Measurements from ENCODE around the gene PCDHB11. TPM values are rescaled to one million over a fixed set of nuclear protein-coding genes. Genes with fewer than 3 reads are reported as not detected.
"Not testable (repeated sequence)": the region's sequence is repeated elsewhere in the genome, so short reads cannot be mapped to it uniquely, and the experiment has no call there.

The PCDHB11 gene
- total RNA-seq, 1 donor from 2014 or later = not detected

DNA sequence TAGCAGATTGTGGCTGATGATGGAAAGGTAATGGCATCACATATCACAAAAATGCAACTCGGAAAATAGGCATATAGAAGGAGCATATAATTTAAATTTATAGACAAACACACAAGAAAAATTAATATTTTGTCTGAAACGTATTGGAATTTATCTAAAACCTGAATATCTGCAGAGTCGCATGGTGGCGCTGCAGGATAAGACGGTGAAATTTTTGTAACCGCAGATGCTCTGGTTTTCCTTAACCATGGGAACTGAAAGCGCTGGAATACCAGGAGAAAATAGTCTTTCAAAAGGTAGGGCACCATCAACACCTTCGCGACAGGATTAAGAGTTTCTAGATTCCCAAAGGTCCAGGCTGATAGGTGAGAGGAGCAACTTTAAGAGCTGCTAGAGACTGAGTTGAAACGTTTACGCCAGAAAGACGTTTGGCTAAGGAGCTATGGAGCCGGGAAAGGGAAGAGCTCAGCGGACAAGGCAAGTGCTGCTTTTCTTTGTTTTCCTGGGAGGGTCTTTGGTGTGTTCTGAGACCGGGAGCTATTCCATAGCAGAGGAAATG is 34.8 kb downstream of the PCDHB11 start:
- Mint-ChIP-seq H3K27me3 (ENCODE audit: insufficient read depth) (peaks cover 3% of the 10 kb centered on the region), H3K4me3 (no peak overlapping the region), H3K4me1 (ENCODE audit: low read depth) (no peaks in the 10 kb centered on the region), H3K36me3 (ENCODE audit: low read depth) (peaks cover 1% of the 10 kb centered on the region), H3K9me3 (peaks cover 33% of the 10 kb centered on the region), H3K27ac (no peak overlapping the region)
- no peak for DNase-seq (ENCODE audit: low spot score)
- intact Hi-C loops (cut with micrococcal nuclease) = loop anchor here (5.0 to 10.0 kb wide), 2 partner anchors 188 to 369 kb away; partner anchors contain the start of genes PCDHA11 and PCDHGA11

DNA sequence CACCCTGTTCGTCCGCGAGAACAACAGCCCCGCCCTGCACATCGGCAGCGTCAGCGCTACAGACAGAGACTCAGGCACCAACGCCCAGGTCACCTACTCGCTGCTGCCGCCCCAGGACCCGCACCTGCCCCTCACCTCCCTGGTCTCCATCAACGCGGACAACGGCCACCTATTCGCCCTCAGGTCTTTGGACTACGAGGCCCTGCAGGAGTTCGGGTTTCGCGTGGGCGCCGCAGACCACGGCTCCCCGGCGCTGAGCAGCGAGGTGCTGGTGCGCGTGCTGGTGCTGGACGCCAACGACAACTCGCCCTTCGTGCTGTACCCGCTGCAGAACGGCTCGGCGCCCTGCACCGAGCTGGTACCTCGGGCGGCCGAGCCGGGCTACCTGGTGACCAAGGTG is 36.5 kb downstream of the PCDHB11 start:
- H3K4me1 Mint-ChIP-seq (ENCODE audit: low read depth) = not testable (repeated sequence)
- intact Hi-C loops (cut with micrococcal nuclease) = loop anchor here (10.0 kb wide), 1 partner anchor 371 kb away; the partner anchor contains the start of gene PCDHA11

GRCh38 chr5:141236516-141237313 is 37.3 kb downstream of the PCDHB11 start:
- Mint-ChIP-seq H3K36me3 (ENCODE audit: low read depth) (peaks cover 1% of the 10 kb centered on the region), H3K4me1 (ENCODE audit: low read depth) (no peaks in the 10 kb centered on the region), H3K27ac (peak overlapping the region; percentile 86), H3K27me3 (ENCODE audit: insufficient read depth) (peaks cover 3% of the 10 kb centered on the region), H3K4me3 (peak overlapping the region; percentile 26), H3K9me3 (peaks cover 45% of the 10 kb centered on the region)
- no peak for DNase-seq (ENCODE audit: low spot score)
- intact Hi-C loops (cut with micrococcal nuclease) = loop anchor here (10.0 kb wide), 1 partner anchor 372 kb away; the partner anchor contains the start of gene PCDHA11

More for the DNA sequence above, 36.5 kb downstream of the PCDHB11 start:
- Mint-ChIP-seq H3K9me3 (peaks cover 49% of the 10 kb centered on the region), H3K27ac (peak overlapping the region; percentile 23)
- DNase-seq (ENCODE audit: low spot score); H3K4me3 Mint-ChIP-seq; H3K27me3 Mint-ChIP-seq (ENCODE audit: insufficient read depth); H3K36me3 Mint-ChIP-seq (ENCODE audit: low read depth): not testable (repeated sequence)

- Mint-ChIP-seq H3K27ac (no peak overlapping the region), H3K27me3 (ENCODE audit: insufficient read depth) (peaks cover 2% of the 10 kb centered on the region), H3K36me3 (ENCODE audit: low read depth) (peaks cover 1% of the 10 kb centered on the region), H3K4me1 (ENCODE audit: low read depth) (no peaks in the 10 kb centered on the region), H3K9me3 (peaks cover 70% of the 10 kb centered on the region), H3K4me3 (no peak overlapping the region)
- intact Hi-C loops (cut with micrococcal nuclease) = loop anchor here (10.0 kb wide), 1 partner anchor 113 kb away; the partner anchor contains the start of genes PCDHGA4, PCDHGB1 and PCDHGB2
- DNase-seq (ENCODE audit: low spot score) = no peak
Observed at GRCh38 chr5:141241496-141241895, 42.1 kb downstream of the PCDHB11 start.

DNA sequence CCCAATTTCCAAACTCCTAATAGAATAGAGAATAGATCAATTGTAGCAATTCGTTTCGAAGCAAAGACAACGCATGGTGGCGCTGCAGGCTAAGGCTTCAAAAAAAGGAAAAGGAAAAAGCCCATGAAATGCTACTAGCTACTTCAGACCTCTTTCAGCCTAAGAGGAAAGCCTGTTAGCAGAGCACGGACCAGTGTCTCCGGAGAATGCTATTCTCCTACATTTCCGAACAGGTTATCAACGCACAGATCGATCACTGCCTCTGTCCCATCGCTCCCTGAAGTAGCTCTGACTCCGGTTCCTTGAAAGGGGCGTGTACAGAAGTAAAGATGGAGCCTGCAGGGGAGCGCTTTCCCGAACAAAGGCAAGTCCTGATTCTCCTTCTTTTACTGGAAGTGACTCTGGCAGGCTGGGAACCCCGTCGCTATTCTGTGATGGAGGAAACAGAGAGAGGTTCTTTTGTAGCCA is 45.9 kb downstream of the PCDHB11 start, which contains the start of gene PCDHB15:
PCDHB15 (plus strand) TSS at position 146 of the 468 bp plus-strand sequence; CDS start at position 330, 184 bp downstream.
- H3K4me3 Mint-ChIP-seq = no peak within 1 kb of the TSS
- no peak within 1 kb of the TSS for H3K27ac Mint-ChIP-seq
- peaks cover 1% of the 10 kb centered on the region for H3K36me3 Mint-ChIP-seq (ENCODE audit: low read depth)
- H3K9me3 Mint-ChIP-seq = peaks cover 72% of the 10 kb centered on the region
- DNase-seq (ENCODE audit: low spot score) = no peak
- H3K27me3 Mint-ChIP-seq (ENCODE audit: insufficient read depth) = no peaks in the 10 kb centered on the region
- intact Hi-C loops (cut with micrococcal nuclease) = loop anchor here (10.0 kb wide), 1 partner anchor 110 kb away; the partner anchor contains the start of genes PCDHGA4, PCDHGB1 and PCDHGB2
- H3K4me1 Mint-ChIP-seq (ENCODE audit: low read depth) = no peaks in the 10 kb centered on the region

GRCh38 chr5:141246971-141247370 is 47.5 kb downstream of the PCDHB11 start:
- H3K27me3 Mint-ChIP-seq (ENCODE audit: insufficient read depth); H3K27ac Mint-ChIP-seq; H3K36me3 Mint-ChIP-seq (ENCODE audit: low read depth); DNase-seq (ENCODE audit: low spot score); H3K4me3 Mint-ChIP-seq; H3K4me1 Mint-ChIP-seq (ENCODE audit: low read depth): not testable (repeated sequence)
- peaks cover 59% of the 10 kb centered on the region for H3K9me3 Mint-ChIP-seq
- intact Hi-C loops (cut with micrococcal nuclease) = loop anchor here (10.0 kb wide), 1 partner anchor 108 kb away; the partner anchor contains the start of genes PCDHGA4, PCDHGB1 and PCDHGB2

- intact Hi-C loops (cut with micrococcal nuclease) = loop anchor here (10.0 kb wide), 1 partner anchor 107 kb away; the partner anchor contains the start of genes PCDHGA4, PCDHGB1 and PCDHGB2
- not testable (repeated sequence) for H3K4me3 Mint-ChIP-seq; H3K27me3 Mint-ChIP-seq (ENCODE audit: insufficient read depth); H3K36me3 Mint-ChIP-seq (ENCODE audit: low read depth); H3K4me1 Mint-ChIP-seq (ENCODE audit: low read depth); H3K27ac Mint-ChIP-seq; DNase-seq (ENCODE audit: low spot score)
- peaks cover 57% of the 10 kb centered on the region for H3K9me3 Mint-ChIP-seq
Observed at GRCh38 chr5:141247434-141247833, 48.0 kb downstream of the PCDHB11 start.

DNA sequence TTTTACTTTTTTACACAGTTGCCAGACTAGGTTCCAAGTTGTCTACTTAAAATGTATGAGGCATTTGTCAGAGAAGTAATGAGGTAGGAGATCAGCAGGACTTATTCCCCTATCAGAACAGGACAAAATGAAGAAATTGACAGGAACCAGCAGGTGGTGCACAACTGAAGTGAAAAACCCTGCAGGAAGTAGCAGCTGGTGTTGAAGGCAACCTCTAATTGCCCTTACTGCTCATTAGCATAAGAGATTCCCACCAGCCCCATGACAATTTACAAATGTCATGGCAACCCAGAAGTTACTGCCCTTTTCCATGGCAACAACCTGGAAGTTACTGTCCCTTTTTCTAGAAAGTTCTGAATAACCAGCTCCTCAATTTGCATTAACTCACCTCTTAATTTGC is 51.1 kb downstream of the PCDHB11 start:
- Mint-ChIP-seq H3K27ac (no peak overlapping the region), H3K4me1 (ENCODE audit: low read depth) (no peaks in the 10 kb centered on the region), H3K4me3 (no peak overlapping the region), H3K27me3 (ENCODE audit: insufficient read depth) (no peaks in the 10 kb centered on the region), H3K9me3 (peaks cover 57% of the 10 kb centered on the region), H3K36me3 (ENCODE audit: low read depth) (peaks cover 4% of the 10 kb centered on the region)
- DNase-seq (ENCODE audit: low spot score) = no peak
- intact Hi-C loops (cut with micrococcal nuclease) = no loop called here

Other genes starting within 250 kb of the PCDHB11 start
- gene PCDHAC2, start 233.2 kb upstream of the PCDHB11 start, total RNA-seq = not detected in 2 replicates
- not detected in 2 replicates for gene PCDHB1, start 148.3 kb upstream of the PCDHB11 start, total RNA-seq
- gene PCDHB2, start 105.0 kb upstream of the PCDHB11 start, total RNA-seq = not detected in 2 replicates
- gene PCDHB3, start 99.2 kb upstream of the PCDHB11 start, total RNA-seq = not detected in 2 replicates
- gene PCDHB4, start 77.8 kb upstream of the PCDHB11 start, total RNA-seq = not detected in 2 replicates
- not detected in 2 replicates for gene PCDHB5, start 64.4 kb upstream of the PCDHB11 start, total RNA-seq
- not detected in 2 replicates for gene PCDHB6, start 49.6 kb upstream of the PCDHB11 start, total RNA-seq
- not detected in 2 replicates for gene PCDHB7, start 27.0 kb upstream of the PCDHB11 start, total RNA-seq
- gene PCDHB8, start 21.8 kb upstream of the PCDHB11 start, total RNA-seq = not detected in 2 replicates
- not detected in 2 replicates for gene PCDHB16, start 17.2 kb upstream of the PCDHB11 start, total RNA-seq
- gene PCDHB9, start 12.5 kb upstream of the PCDHB11 start, total RNA-seq = not detected in 2 replicates
- not detected in 2 replicates for gene PCDHB10, start 7.3 kb upstream of the PCDHB11 start, total RNA-seq
- not detected in 2 replicates for gene PCDHB12, start 9.1 kb downstream of the PCDHB11 start, total RNA-seq
- gene PCDHB13, start 14.3 kb downstream of the PCDHB11 start, total RNA-seq = not detected in 2 replicates
- gene PCDHB14, start 23.7 kb downstream of the PCDHB11 start, total RNA-seq = not detected in 2 replicates
- gene PCDHB15, start 45.8 kb downstream of the PCDHB11 start, total RNA-seq = not detected in 2 replicates
- 0.20 and 0.57 TPM in 2 replicates for gene SLC25A2, start 104.4 kb downstream of the PCDHB11 start, total RNA-seq
- 71.6 and 73.7 TPM in 2 replicates for gene TAF7, start 121.2 kb downstream of the PCDHB11 start, total RNA-seq
- 0.10 TPM in 2 replicates for gene PCDHGA1, start 130.9 kb downstream of the PCDHB11 start, total RNA-seq
- gene PCDHGA2, start 139.1 kb downstream of the PCDHB11 start, total RNA-seq = 0.08 and 0.17 TPM in 2 replicates
- gene PCDHGA3, start 144.2 kb downstream of the PCDHB11 start, total RNA-seq = 0.10 TPM in 1 of 2 replicates, not detected in the other
- gene PCDHGB1, start 150.5 kb downstream of the PCDHB11 start, total RNA-seq = 0.18 and 0.32 TPM in 2 replicates
- 0.21 and 0.44 TPM in 2 replicates for gene PCDHGA4, start 155.4 kb downstream of the PCDHB11 start, total RNA-seq
- 0.47 and 0.93 TPM in 2 replicates for gene PCDHGB2, start 160.4 kb downstream of the PCDHB11 start, total RNA-seq
- gene PCDHGA5, start 164.5 kb downstream of the PCDHB11 start, total RNA-seq = 0.24 and 0.31 TPM in 2 replicates
- gene PCDHGB3, start 170.6 kb downstream of the PCDHB11 start, total RNA-seq = 0.47 and 0.66 TPM in 2 replicates
- gene PCDHGA6, start 174.3 kb downstream of the PCDHB11 start, total RNA-seq = 0.16 and 0.42 TPM in 2 replicates
- 0.16 and 0.22 TPM in 2 replicates for gene PCDHGA7, start 183.1 kb downstream of the PCDHB11 start, total RNA-seq
- gene PCDHGB4, start 188.1 kb downstream of the PCDHB11 start, total RNA-seq = 0.18 and 0.27 TPM in 2 replicates
- 0.03 TPM in 1 of 2 replicates, not detected in the other for gene PCDHGA8, start 193.0 kb downstream of the PCDHB11 start, total RNA-seq
- gene PCDHGB5, start 198.3 kb downstream of the PCDHB11 start, total RNA-seq = 0.56 and 0.83 TPM in 2 replicates
- gene PCDHGA9, start 203.2 kb downstream of the PCDHB11 start, total RNA-seq = 0.21 and 0.39 TPM in 2 replicates
- gene PCDHGB6, start 208.4 kb downstream of the PCDHB11 start, total RNA-seq = 0.12 and 0.18 TPM in 2 replicates
- 0.10 and 0.13 TPM in 2 replicates for gene PCDHGA10, start 213.4 kb downstream of the PCDHB11 start, total RNA-seq
- gene PCDHGB7, start 218.1 kb downstream of the PCDHB11 start, total RNA-seq = 0.13 TPM in 1 of 2 replicates, not detected in the other
- 0.16 and 0.24 TPM in 2 replicates for gene PCDHGA11, start 221.4 kb downstream of the PCDHB11 start, total RNA-seq
- gene PCDHGA12, start 230.9 kb downstream of the PCDHB11 start, total RNA-seq = 0.18 TPM in 1 of 2 replicates, not detected in the other